K562 (cell line): ENCODE measurements around the gene CHRDL2. TPM values are rescaled to one million over a fixed set of nuclear protein-coding genes. Genes with fewer than 3 reads are reported as not detected.

Experiments used
- C11orf30 ChIP-seq: fragments of 450-650 bp; IDR thresholded peaks from 2 replicates; pipeline ENCODE4 v1.6.1; 2016; ENCODE audit warnings: low read depth, mild to moderate bottlenecking
- FOXK2 ChIP-seq, 2 experiments: fragments of 450-650 bp; IDR thresholded peaks in 1 of 2; conservative IDR thresholded peaks in 1 of 2; 2 replicates each; pipeline ENCODE4 v1.6.1; 2016; ENCODE audit warnings: low read depth in 2 of 2, mild to moderate bottlenecking in 1 of 2
- POLR2AphosphoS5 ChIP-seq: IDR thresholded peaks from 2 replicates; pipeline ENCODE4 v1.6.1; 2011; ENCODE audit warnings: mild to moderate bottlenecking, low read depth, low read length, moderate library complexity; ENCODE audit not compliant: control insufficient read depth, insufficient read depth
- RAD51 ChIP-seq: fragments of 450-650 bp; IDR thresholded peaks from 2 replicates; pipeline ENCODE4 v1.7.1; 2016; ENCODE audit warnings: low read depth, mild to moderate bottlenecking, borderline replicate concordance
- ZNF57 ChIP-seq: fragments of 450-650 bp; formaldehyde crosslinking; IDR thresholded peaks from 2 replicates; pipeline ENCODE4 v1.4.0; 2020; ENCODE audit warnings: mild to moderate bottlenecking, moderate library complexity
- ZNF764 ChIP-seq: fragments of 250-450 bp; sonication (Bioruptor Pico); IDR thresholded peaks from 2 replicates; pipeline ENCODE4 v1.4.0; 2020; ENCODE audit warnings: low read depth, mild to moderate bottlenecking, moderate library complexity
- polyA plus RNA-seq, 8 experiments: library from polyadenylated mRNA; depleted of rRNA in 4 of 8; stranded (reverse) in 5 of 8; unstranded in 3 of 8; fragments of >200 nt; fragmentation: Nextera tagmentation in 2 of 8; fragmentation: Illumina TruSeq in 1 of 8; extraction: Ambion mirVana in 2 of 8; extraction: Trizol in 1 of 8; gene quantifications; 2 replicates each; pipeline versions ENCODE4 v1.2.1 to v1.2.3, GENCODE V29; 2011 to 2014; ENCODE audit warnings: inconsistent platforms in 1 of 8, missing spikeins in 1 of 8
- total RNA-seq, 7 experiments: library from RNA; depleted of rRNA in 6 of 7; stranded (reverse); fragments of >200 nt in 6 of 7; fragmentation: Illumina TruSeq in 2 of 7; extraction: Trizol in 2 of 7; gene quantifications; 2 replicates each; pipeline versions ENCODE4 v1.2.1 to v1.2.3, GENCODE V29; 2011 to 2021; ENCODE audit warnings: low replicate concordance in 1 of 7
- TF ChIP-seq, protein P1 (sequence below): fragments of 150-350 bp; conservative IDR thresholded peaks from 2 replicates; pipeline ENCODE4 v1.6.1; 2014; ENCODE audit warnings: low read length
- TF ChIP-seq, protein P2 (sequence below): fragments of 250-450 bp; sonication (Bioruptor Pico); IDR thresholded peaks from 2 replicates; pipeline ENCODE4 v1.5.0; 2021; ENCODE audit warnings: mild to moderate bottlenecking, borderline replicate concordance
- TF ChIP-seq, protein P3 (sequence below), 2 experiments: fragments of 150-350 bp in 1 of 2; IDR thresholded peaks; 2 replicates each; pipeline ENCODE4 v1.6.1; 2012 to 2016; ENCODE audit warnings: low read depth in 2 of 2, low read length in 2 of 2, mild to moderate bottlenecking in 1 of 2, moderate library complexity in 1 of 2

Gene CHRDL2
- total and polyA plus RNA-seq, 9 of the 15 experiments (the other 6 are each of a cell fraction or from before 2014, with no cell fraction given), result not detected

DNA sequence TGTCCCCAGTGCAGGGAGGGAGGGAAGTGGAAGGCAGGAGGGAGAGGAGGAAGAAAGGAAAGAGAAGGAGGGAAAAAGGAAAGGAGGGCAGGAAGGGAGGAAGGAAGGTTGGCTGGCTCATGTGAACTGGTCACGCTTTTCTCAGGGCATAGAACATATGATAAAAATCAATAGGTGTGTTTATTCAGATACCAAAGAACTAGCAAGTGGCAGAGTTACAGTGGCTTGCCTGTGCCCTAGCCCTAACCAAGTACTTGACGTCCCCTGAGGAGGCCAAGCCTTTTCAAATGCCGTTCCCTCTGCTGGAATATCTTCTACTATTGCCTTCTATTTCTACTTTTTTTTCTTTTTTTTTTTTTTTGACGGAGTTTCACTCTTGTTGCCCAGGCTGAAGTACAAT lies 33.5 kb downstream of the CHRDL2 start (continued):
- TF ChIP-seq ZNF57 (CRISPR knock-in tag) (no peak), ZNF764 (CRISPR knock-in tag) (no peak), C11orf30 (no peak), RAD51 (no peak), FOXK2 (conservative IDR thresholded peaks at IDR 0.05 in 1 of 2, IDR thresholded peaks at IDR 0.05 in 1 of 2; ENCODE audit: low read depth in 2 of 2) (0 out of 4 replicates have a peak, but pooled peaks of 1 of the 2 experiments have one; percentile 0), POLR2AphosphoS5 (no peak)
- TF ChIP-seq, protein P1, sequence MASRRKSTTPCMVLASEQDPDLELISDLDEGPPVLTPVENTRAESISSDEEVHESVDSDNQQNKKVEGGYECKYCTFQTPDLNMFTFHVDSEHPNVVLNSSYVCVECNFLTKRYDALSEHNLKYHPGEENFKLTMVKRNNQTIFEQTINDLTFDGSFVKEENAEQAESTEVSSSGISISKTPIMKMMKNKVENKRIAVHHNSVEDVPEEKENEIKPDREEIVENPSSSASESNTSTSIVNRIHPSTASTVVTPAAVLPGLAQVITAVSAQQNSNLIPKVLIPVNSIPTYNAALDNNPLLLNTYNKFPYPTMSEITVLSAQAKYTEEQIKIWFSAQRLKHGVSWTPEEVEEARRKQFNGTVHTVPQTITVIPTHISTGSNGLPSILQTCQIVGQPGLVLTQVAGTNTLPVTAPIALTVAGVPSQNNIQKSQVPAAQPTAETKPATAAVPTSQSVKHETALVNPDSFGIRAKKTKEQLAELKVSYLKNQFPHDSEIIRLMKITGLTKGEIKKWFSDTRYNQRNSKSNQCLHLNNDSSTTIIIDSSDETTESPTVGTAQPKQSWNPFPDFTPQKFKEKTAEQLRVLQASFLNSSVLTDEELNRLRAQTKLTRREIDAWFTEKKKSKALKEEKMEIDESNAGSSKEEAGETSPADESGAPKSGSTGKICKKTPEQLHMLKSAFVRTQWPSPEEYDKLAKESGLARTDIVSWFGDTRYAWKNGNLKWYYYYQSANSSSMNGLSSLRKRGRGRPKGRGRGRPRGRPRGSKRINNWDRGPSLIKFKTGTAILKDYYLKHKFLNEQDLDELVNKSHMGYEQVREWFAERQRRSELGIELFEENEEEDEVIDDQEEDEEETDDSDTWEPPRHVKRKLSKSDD, result no peak
- TF ChIP-seq, protein P2, sequence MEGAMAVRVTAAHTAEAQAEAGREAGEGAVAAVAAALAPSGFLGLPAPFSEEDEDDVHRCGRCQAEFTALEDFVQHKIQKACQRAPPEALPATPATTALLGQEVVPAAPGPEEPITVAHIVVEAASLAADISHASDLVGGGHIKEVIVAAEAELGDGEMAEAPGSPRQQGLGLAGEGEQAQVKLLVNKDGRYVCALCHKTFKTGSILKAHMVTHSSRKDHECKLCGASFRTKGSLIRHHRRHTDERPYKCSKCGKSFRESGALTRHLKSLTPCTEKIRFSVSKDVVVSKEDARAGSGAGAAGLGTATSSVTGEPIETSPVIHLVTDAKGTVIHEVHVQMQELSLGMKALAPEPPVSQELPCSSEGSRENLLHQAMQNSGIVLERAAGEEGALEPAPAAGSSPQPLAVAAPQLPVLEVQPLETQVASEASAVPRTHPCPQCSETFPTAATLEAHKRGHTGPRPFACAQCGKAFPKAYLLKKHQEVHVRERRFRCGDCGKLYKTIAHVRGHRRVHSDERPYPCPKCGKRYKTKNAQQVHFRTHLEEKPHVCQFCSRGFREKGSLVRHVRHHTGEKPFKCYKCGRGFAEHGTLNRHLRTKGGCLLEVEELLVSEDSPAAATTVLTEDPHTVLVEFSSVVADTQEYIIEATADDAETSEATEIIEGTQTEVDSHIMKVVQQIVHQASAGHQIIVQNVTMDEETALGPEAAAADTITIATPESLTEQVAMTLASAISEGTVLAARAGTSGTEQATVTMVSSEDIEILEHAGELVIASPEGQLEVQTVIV (CRISPR knock-in tag), result no peak
- TF ChIP-seq, protein P3, sequence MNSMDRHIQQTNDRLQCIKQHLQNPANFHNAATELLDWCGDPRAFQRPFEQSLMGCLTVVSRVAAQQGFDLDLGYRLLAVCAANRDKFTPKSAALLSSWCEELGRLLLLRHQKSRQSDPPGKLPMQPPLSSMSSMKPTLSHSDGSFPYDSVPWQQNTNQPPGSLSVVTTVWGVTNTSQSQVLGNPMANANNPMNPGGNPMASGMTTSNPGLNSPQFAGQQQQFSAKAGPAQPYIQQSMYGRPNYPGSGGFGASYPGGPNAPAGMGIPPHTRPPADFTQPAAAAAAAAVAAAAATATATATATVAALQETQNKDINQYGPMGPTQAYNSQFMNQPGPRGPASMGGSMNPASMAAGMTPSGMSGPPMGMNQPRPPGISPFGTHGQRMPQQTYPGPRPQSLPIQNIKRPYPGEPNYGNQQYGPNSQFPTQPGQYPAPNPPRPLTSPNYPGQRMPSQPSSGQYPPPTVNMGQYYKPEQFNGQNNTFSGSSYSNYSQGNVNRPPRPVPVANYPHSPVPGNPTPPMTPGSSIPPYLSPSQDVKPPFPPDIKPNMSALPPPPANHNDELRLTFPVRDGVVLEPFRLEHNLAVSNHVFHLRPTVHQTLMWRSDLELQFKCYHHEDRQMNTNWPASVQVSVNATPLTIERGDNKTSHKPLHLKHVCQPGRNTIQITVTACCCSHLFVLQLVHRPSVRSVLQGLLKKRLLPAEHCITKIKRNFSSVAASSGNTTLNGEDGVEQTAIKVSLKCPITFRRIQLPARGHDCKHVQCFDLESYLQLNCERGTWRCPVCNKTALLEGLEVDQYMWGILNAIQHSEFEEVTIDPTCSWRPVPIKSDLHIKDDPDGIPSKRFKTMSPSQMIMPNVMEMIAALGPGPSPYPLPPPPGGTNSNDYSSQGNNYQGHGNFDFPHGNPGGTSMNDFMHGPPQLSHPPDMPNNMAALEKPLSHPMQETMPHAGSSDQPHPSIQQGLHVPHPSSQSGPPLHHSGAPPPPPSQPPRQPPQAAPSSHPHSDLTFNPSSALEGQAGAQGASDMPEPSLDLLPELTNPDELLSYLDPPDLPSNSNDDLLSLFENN (IDR thresholded peaks at IDR 0.05; ENCODE audit: low read depth in 2 of 2, low read length in 2 of 2), result no peak
